Activated gamma-delta T cell treated with anti-CD3 and anti-CD28 coated beads, Interleukin-2, amount 50 U/mL, for 16 hours (primary cell): ENCODE measurements around the gene ARPP21.

ENCODE experiments used
- DNase-seq: peaks from one replicate; pipeline ENCODE4 v3.0.0-alpha.2; 2020; ENCODE audit warnings: low read depth

Gene ARPP21

GRCh38 chr3:35677797-35678196 is 38.5 kb downstream of the ARPP21 start:
- DNase-seq = no peak

- DNase-seq = no peak
These were observed 39.4 kb downstream of the ARPP21 start for GRCh38 chr3:35678643-35679161.

- DNase-seq = no peak
These were observed 40.2 kb downstream of the ARPP21 start for GRCh38 chr3:35679409-35680080.

DNA sequence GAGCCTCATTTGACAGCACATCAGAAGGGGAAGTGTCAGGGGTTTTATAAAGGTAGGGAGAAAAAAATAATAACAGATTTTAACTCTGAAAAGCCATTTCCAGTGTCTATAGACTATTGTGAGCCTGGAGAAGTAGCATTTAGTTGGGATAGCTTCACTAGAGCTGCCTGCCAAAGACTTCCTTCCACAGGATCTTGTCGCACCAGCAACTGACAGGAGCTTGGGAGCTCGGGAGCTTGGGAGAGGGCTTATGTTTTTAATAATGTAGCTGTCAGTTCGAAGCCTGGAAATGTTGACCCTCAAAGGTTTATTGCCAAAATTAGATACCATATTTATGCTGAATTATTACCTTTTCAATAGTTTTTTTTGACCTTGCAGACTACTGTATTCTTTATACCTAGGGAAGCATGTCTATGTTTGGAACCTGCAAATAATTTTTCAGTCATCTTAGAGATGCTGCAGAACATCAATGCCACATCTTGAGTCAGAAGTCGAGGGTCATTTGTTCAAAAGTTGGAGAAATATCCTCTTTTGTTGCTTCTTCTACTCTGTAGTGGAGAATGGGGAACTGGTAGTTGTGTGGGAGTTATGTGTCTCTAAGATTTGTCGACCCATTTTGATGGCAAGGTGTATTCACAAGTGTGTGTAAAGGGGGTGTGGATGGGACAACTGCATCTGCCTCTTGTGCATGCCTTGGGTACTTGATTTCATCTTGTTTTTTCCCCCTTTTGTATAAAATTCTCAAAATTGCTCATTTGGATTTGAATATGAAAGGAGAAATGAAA is 41.7 kb downstream of the ARPP21 start:
- no peak for DNase-seq

DNA sequence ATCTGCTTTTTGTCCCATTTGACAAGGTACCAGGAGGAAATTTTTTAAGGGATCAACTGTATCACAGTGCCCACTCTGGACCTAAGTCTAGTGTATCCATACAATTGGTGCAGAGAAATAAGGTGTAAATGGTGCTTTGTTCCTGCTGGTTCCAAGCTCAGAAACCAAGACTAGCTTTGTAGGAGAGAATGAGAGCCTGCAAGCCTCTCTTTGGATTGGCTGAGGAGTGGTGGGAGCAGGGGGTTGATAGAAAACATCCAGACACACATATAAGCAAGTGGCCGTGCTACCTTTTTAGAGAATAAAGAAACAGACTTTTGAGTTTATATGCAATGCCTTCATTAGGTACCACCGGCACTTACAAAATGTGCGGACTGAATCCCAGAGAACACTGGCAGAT is 45.8 kb downstream of the ARPP21 start:
- DNase-seq = no peak

GRCh38 chr3:35688826-35689225 is 49.5 kb downstream of the ARPP21 start:
- no peak for DNase-seq

DNA sequence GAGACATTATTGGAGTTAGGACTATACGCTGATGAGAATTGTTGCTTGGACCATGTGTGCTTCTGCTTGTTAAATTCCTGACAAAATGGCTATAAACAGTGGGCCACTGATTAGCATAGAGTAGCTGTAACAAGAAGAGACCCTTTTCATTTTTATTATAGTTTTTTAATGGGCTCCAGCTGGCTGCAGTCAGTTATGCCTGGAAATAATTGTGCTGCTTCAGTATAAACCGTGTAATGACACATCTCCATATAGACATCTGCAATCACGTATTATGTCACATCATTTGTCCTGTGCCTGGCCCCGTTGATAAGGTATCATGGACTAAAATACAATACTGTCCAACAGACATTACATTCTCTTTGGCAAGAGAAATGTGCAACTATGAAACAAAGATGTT is 50.9 kb downstream of the ARPP21 start:
- no peak for DNase-seq

GRCh38 chr3:35705904-35706303 is 66.6 kb downstream of the ARPP21 start:
- DNase-seq = no peak

GRCh38 chr3:35707904-35708303 is 68.6 kb downstream of the ARPP21 start:
- no peak for DNase-seq

DNA sequence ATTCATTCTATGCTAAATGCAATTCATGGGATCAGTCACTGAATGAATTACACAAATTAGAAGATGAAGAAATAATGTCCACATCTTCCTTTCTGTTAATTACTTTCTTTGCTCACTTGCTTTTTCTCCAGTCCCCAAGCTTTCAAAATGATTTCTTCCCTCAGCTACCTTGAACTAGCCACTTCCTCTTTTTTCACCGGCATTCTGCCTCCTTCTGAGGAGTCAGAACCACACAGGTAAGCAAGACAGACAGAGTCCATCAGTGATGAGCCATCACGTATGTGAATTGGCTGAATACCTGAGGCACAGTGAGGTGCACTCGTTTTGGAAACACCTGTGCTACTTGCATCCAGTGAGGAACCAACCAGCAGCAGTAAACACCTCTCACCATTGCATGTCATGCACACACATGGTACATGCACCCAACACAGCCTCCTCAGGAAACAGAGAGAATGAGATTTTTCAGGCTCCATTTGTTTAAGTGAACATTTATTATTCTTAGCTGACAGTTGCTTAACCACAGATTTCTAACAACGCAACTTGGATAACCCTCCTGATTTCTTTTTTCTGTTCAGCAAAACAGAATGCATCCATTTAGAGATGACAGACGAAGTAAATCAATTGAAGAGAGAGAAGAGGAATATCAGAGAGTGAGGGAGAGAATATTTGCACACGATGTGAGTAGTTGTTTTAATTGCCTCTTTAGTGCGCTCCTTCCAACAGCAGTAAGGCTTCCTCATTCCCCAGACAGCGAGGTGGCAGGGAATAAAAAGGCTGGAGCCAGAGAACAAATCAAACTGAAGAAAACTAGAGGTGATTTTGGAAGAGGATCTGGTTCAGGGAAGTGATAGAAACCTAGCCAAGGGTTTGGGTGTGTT is 69.3 kb downstream of the ARPP21 start:
- DNase-seq = no peak

GRCh38 chr3:35709691-35710090 is 70.4 kb downstream of the ARPP21 start:
- no peak for DNase-seq

- DNase-seq = no peak
These were observed 71.2 kb downstream of the ARPP21 start for GRCh38 chr3:35710554-35710953.

DNA sequence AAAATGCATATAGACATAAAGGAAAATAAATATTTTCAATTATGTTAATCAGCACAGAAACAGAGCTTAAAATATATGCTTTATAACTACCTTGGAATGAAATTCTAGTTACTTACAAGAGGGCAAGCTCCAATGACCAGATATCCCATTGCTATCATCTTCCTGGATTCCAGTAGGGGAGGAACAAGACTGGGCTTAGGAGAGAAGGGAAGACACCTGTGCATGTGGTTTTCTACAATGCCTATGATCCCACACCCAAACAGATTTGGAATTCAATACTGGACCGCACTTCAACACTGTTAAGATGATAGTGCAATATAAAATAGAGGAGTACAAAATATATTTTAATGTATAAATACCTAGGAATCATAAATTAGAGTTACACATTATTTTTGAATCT is 79.6 kb downstream of the ARPP21 start:
- no peak for DNase-seq

- no peak for DNase-seq
These were observed 82.3 kb downstream of the ARPP21 start for GRCh38 chr3:35721628-35722027.

- no peak for DNase-seq
These were observed 83.6 kb downstream of the ARPP21 start for GRCh38 chr3:35722902-35723301.

- DNase-seq = no peak
These were observed 84.3 kb downstream of the ARPP21 start for GRCh38 chr3:35723480-35724097.

DNA sequence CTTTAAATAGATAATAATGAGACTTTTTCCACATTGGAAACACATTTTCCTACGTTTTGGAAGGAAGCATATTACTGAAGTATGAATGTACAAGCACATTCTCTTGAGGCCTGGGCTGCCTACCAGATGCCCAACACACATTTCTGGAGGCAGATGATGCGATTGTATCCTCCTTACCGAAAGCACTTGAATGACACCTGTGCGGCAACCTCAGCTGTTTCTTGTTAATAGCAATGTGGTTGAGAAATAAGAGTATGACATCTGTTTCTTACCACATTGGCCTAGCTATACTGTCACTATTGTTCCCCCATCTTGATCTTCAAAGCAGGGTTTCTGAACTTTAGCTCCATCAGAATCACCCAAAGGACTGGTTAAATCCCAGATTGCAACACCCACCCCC is 84.8 kb downstream of the ARPP21 start:
- no peak for DNase-seq

DNA sequence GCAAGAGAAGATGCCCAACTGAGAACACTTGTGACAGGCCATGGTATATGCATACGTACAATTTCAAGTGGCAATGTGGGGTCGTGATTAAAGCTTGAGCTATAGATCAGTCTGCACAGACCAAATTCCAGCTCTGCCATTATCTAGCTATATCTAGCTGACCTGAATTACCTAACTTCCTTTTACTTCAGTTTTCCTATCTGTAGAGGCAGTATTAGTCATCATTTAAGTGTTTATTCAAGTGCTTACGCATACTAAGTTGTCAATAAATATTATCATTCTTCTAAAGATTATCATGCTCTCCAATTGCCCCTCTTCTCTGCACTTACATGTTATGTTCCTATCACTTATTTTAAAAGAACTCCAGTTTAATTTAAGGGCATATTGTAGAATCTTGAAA is 87.9 kb downstream of the ARPP21 start:
- no peak for DNase-seq

DNA sequence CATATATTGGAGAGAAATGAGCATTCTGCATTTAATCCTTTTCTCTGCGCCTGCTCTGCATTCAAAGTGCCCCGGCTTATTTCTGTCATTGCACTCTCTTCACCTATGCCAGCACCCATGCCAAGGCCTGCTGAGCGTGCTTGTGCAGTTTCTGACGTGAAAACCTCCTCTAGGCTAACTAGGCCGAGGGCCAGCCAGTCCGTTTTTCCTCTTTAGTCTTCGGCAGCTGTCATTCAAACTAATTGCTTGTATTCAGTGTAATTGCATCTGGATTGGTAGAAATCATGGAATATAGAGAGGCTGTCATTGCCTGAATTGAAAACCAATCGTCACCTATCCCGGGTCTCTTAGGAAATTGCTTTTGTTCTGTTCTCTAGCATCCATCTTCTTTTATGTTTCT is 94.0 kb downstream of the ARPP21 start:
- DNase-seq = no peak

DNA sequence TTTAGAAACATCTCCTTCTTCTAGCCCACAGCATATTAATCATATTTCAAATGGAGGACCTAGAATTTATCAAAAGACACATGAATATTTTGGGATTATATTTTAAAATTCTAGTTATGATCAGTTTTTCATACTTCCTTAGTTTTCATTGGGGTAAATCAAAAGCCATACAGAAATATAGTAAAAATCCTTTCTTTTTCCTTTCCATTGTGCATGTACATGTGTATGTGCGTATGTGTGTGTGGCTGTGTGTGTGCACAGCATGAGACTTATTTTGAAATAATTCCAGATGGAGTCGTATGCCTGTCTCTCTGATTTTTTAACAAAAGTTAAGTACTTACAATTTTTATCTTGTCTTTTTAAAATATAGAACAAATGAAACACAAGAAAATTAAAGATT is 94.5 kb downstream of the ARPP21 start:
- DNase-seq = no peak

GRCh38 chr3:35737080-35737479 is 97.8 kb downstream of the ARPP21 start:
- no peak for DNase-seq

- DNase-seq = no peak
These were observed 98.2 kb downstream of the ARPP21 start for GRCh38 chr3:35737527-35737926.
